Measurements from ENCODE around the gene POU2F1.

GRCh38 chr1:167171286-167171929, 49.3 kb upstream of the POU2F1 start:
- TF ChIP-seq CTCF (IDR thresholded peaks at IDR 0.05) (no peak), POLR2A (IDR thresholded peaks at IDR 0.05) (no peak)

All from thyroid gland (tissue), 4 donors.